H1 (cell line): ENCODE measurements around the gene SYNPR. TPM values are rescaled to one million over a fixed set of nuclear protein-coding genes. Genes with fewer than 3 reads are reported as not detected.

Source experiments
- ATF3 ChIP-seq: IDR thresholded peaks from 2 replicates; pipeline ENCODE4 v1.6.1; 2011; ENCODE audit warnings: low read depth, mild to moderate bottlenecking, low read length; ENCODE audit not compliant: insufficient read depth
- BACH1 ChIP-seq: IDR thresholded peaks from 2 replicates; pipeline ENCODE4 v1.6.1; 2012; ENCODE audit warnings: low read length, improper control_type of control experiment
- CBX5 ChIP-seq: fragments of 300-800, 300-1000 bp; sonication (generic); IDR thresholded peaks from 2 replicates; pipeline ENCODE4 v1.7.1; 2016; ENCODE audit warnings: antibody characterized with exemption, low read length, low read depth
- CHD2 ChIP-seq: IDR thresholded peaks from 2 replicates; pipeline ENCODE4 v1.6.1; 2012; ENCODE audit warnings: low read length, improper control_type of control experiment
- JUN ChIP-seq: IDR thresholded peaks from 2 replicates; pipeline ENCODE4 v1.6.1; 2011; ENCODE audit warnings: low read depth, mild to moderate bottlenecking, improper control_type of control experiment, low read length
- KDM5A ChIP-seq: fragments of 200-600 bp; IDR thresholded peaks from 2 replicates; pipeline ENCODE4 v1.7.1; 2012; ENCODE audit warnings: mild to moderate bottlenecking, low read length, inconsistent platforms, mixed read lengths
- RNF2 ChIP-seq: fragments of 200-900, 300-1000 bp; sonication (generic); IDR thresholded peaks from 2 replicates; pipeline ENCODE4 v1.7.1; 2016; ENCODE audit warnings: borderline replicate concordance, low read depth, mild to moderate bottlenecking, antibody characterized with exemption, low read length; ENCODE audit not compliant: poor library complexity, severe bottlenecking; ENCODE audit errors: missing control alignments
- TAF7 ChIP-seq: optimal IDR thresholded peaks from 2 replicates; pipeline ENCODE3; 2011; ENCODE audit warnings: low read depth, mild to moderate bottlenecking, inconsistent platforms, low read length, moderate library complexity, borderline replicate concordance
- polyA plus RNA-seq, 7 experiments: library from polyadenylated mRNA; depleted of rRNA in 3 of 7; stranded (reverse) in 5 of 7; unstranded in 2 of 7; fragments of >200 nt in 5 of 7; fragments of 200-250 nt in 2 of 7; gene quantifications; 1 replicate in 5 of 7; 2 replicates in 1 of 7; 4 replicates in 1 of 7; pipeline versions ENCODE4 v1.2.1 to v1.2.3, GENCODE V29; 2011 to 2013; ENCODE audit warnings: missing spikeins in 2 of 7, mixed read lengths in 2 of 7
- total RNA-seq: library from RNA; stranded (reverse); fragmentation: NEBNext Ultra II Directional; extraction: Animal tissue kit (Norgen Biotek cat#: 25700); gene quantifications from 2 replicates; pipeline ENCODE4 v1.2.1, GENCODE V29; 2021

SYNPR gene
- total and polyA plus RNA-seq, 2 of the 8 experiments (the other 6 are each of a cell fraction or from before 2014, with no cell fraction given), result 0.39 to 0.99 TPM

- TF ChIP-seq ATF3 (no peak), KDM5A (no peak), JUN (no peak), CBX5 (no peak), TAF7 (no peak), RNF2 (no peak), CHD2 (no peak), BACH1 (no peak)
These were observed 201.5 kb downstream of the SYNPR start (continued) for GRCh38 chr3:63479661-63480035.
